H1 (cell line): Measurements from ENCODE around the gene HYAL1. TPM values are rescaled to one million over a fixed set of nuclear protein-coding genes. Genes with fewer than 3 reads are reported as not detected.
"Not testable (repeated sequence)": the region's sequence is repeated elsewhere in the genome, so short reads cannot be mapped to it uniquely, and the experiment has no call there.

Experiments
- CTCF ChIA-PET: fragments of 300-600 bp; sonication (Branson Sonifier 250); formaldehyde crosslinking; loops from one replicate; lab custom pipeline; 2021; ENCODE audit not compliant: partially characterized antibody; lab: Charles Lee
- POLR2A ChIA-PET: fragments of 300-600 bp; sonication (Branson Sonifier 250); formaldehyde crosslinking; loops from one replicate; lab custom pipeline; 2021; ENCODE audit warnings: inconsistent platforms; ENCODE audit not compliant: partially characterized antibody; lab: Charles Lee
- DNase-seq, 2 experiments: peaks; one replicate each; pipeline versions ENCODE4 v3.0.0 to v3.0.0-alpha.2; 2010 to 2022; ENCODE audit warnings: low spot score in 2 of 2, low read depth in 1 of 2, mixed read lengths in 1 of 2
- FAIRE-seq: peaks from 2 replicates; lab custom pipeline; 2011; peaks lifted over from hg19 to GRCh38; lab: Jason Lieb, UNC
- H2AFZ ChIP-seq: 2 replicates; pipeline ENCODE4 v1.8.1; 2012; ENCODE audit warnings: low read length, inconsistent platforms
- H2AK5ac ChIP-seq: 2 replicates; pipeline ENCODE4 v1.6.1; 2013; ENCODE audit warnings: low read depth, low read length
- H2BK120ac ChIP-seq: replicated peaks from 2 replicates; pipeline ENCODE3; 2013; ENCODE audit warnings: low read depth, low read length, inconsistent platforms
- H2BK12ac ChIP-seq: 2 replicates; pipeline ENCODE4 v1.6.1; 2013; ENCODE audit warnings: low read depth, low read length
- H2BK15ac ChIP-seq: 2 replicates; pipeline ENCODE4 v1.6.1; 2013; ENCODE audit warnings: low read length
- H2BK20ac ChIP-seq: 2 replicates; pipeline ENCODE4 v1.6.1; 2013; ENCODE audit warnings: low read length
- H2BK5ac ChIP-seq: 2 replicates; pipeline ENCODE4 v1.6.1; 2013; ENCODE audit warnings: low read depth, low read length
- H3K14ac ChIP-seq: 2 replicates; pipeline ENCODE4 v1.6.1; 2013; ENCODE audit warnings: inconsistent platforms; ENCODE audit not compliant: insufficient read length
- H3K18ac ChIP-seq: 2 replicates; pipeline ENCODE4 v1.6.1; 2013; ENCODE audit warnings: low read length; ENCODE audit errors: extremely low read depth
- H3K23ac ChIP-seq: 2 replicates; pipeline ENCODE4 v1.6.1; 2013; ENCODE audit warnings: inconsistent platforms; ENCODE audit not compliant: insufficient read length
- H3K23me2 ChIP-seq: 2 replicates; pipeline ENCODE4 v1.6.1; 2013; ENCODE audit warnings: low read depth, low read length
- H3K27ac ChIP-seq: 2 replicates; pipeline ENCODE4 v1.6.1; 2011; ENCODE audit warnings: low read depth, low read length, inconsistent platforms
- H3K27me3 ChIP-seq, 4 experiments: replicated peaks in 1 of 4; 1 replicate in 1 of 4; 2 replicates in 3 of 4; pipeline versions ENCODE4 v1.6.1 to v1.8.1; 2011 to 2013; ENCODE audit warnings: low read length in 3 of 4, mild to moderate bottlenecking in 3 of 4, inconsistent platforms in 2 of 4, mixed read lengths in 2 of 4, moderate library complexity in 1 of 4; ENCODE audit not compliant: control insufficient read depth in 3 of 4, insufficient read depth in 3 of 4; ENCODE audit errors: extremely low read depth in 1 of 4
- H3K36me3 ChIP-seq, 4 experiments: 2 replicates each; pipeline versions ENCODE4 v1.6.1 to v1.8.1; 2011 to 2013; ENCODE audit warnings: mild to moderate bottlenecking in 4 of 4, low read length in 3 of 4, moderate library complexity in 2 of 4, control low read depth in 1 of 4, inconsistent platforms in 1 of 4; ENCODE audit not compliant: insufficient read depth in 4 of 4, control insufficient read depth in 2 of 4
- H3K4ac ChIP-seq: replicated peaks from 2 replicates; pipeline ENCODE3; 2013; ENCODE audit warnings: low read length, low read depth, mixed read lengths, inconsistent platforms; ENCODE audit not compliant: insufficient read length
- H3K4me1 ChIP-seq, 4 experiments: replicated peaks in 1 of 4; 1 replicate in 1 of 4; 2 replicates in 3 of 4; pipeline versions ENCODE4 v1.6.1 to v1.8.1; 2011 to 2013; ENCODE audit warnings: low read length in 3 of 4, inconsistent platforms in 2 of 4, mixed read lengths in 1 of 4; ENCODE audit not compliant: insufficient read depth in 4 of 4, control insufficient read depth in 3 of 4
- H3K4me2 ChIP-seq, 2 experiments: 2 replicates each; pipeline versions ENCODE4 v1.6.1 to v1.8.1; 2011 to 2013; ENCODE audit warnings: low read depth in 2 of 2, low read length in 2 of 2, control low read depth in 1 of 2, inconsistent platforms in 1 of 2, mild to moderate bottlenecking in 1 of 2; ENCODE audit not compliant: insufficient read depth in 1 of 2
- H3K4me3 ChIP-seq, 4 experiments: fragments of 200-600, 300-600 bp in 1 of 4; sonication (generic), shearing (Covaris generic), sonication (Bioruptor Twin) in 1 of 4; 2 replicates each; pipeline versions ENCODE4 v1.5.1 to v1.8.1; 2011 to 2016; ENCODE audit warnings: low read length in 4 of 4, low read depth in 3 of 4, control low read depth in 2 of 4, inconsistent platforms in 2 of 4, mild to moderate bottlenecking in 2 of 4, mixed read lengths in 1 of 4, moderate library complexity in 1 of 4; ENCODE audit not compliant: insufficient read depth in 2 of 4; ENCODE audit errors: extremely low read depth in 1 of 4
- H3K56ac ChIP-seq: replicated peaks from 2 replicates; pipeline ENCODE3; 2013; ENCODE audit warnings: low read depth, mild to moderate bottlenecking, mixed read lengths, low read length, inconsistent platforms; ENCODE audit not compliant: insufficient read length
- H3K79me1 ChIP-seq: 2 replicates; pipeline ENCODE4 v1.6.1; 2013; ENCODE audit warnings: low read depth, low read length, control low read depth
- H3K79me2 ChIP-seq, 2 experiments: 2 replicates each; pipeline versions ENCODE4 v1.6.1 to v1.8.1; 2012 to 2013; ENCODE audit warnings: low read length in 2 of 2, mild to moderate bottlenecking in 2 of 2, inconsistent platforms in 1 of 2; ENCODE audit not compliant: insufficient read depth in 2 of 2, control insufficient read depth in 1 of 2
- H3K9ac ChIP-seq, 4 experiments: replicated peaks in 1 of 4; 1 replicate in 1 of 4; 2 replicates in 3 of 4; pipeline versions ENCODE4 v1.6.1 to v1.8.1; 2011 to 2013; ENCODE audit warnings: low read depth in 3 of 4, low read length in 3 of 4, control low read depth in 2 of 4, mild to moderate bottlenecking in 2 of 4, moderate library complexity in 2 of 4, inconsistent platforms in 1 of 4; ENCODE audit errors: extremely low read depth in 1 of 4
- H3K9me3 ChIP-seq, 2 experiments: 2 replicates each; pipeline versions ENCODE4 v1.6.1 to v1.8.1; 2012 to 2013; ENCODE audit warnings: mild to moderate bottlenecking in 2 of 2, moderate library complexity in 2 of 2, control low read depth in 1 of 2, inconsistent platforms in 1 of 2, low read depth in 1 of 2, low read length in 1 of 2, mixed read lengths in 1 of 2; ENCODE audit not compliant: insufficient read depth in 2 of 2
- H4K20me1 ChIP-seq, 2 experiments: replicated peaks in 1 of 2; 2 replicates each; pipeline versions ENCODE3 to v1.8.1; 2011 to 2013; ENCODE audit warnings: inconsistent platforms in 2 of 2, low read length in 2 of 2, mild to moderate bottlenecking in 1 of 2; ENCODE audit not compliant: insufficient read depth in 2 of 2, control insufficient read depth in 1 of 2
- H4K5ac ChIP-seq: 2 replicates; pipeline ENCODE4 v1.6.1; 2013; ENCODE audit warnings: low read length, low read depth, mixed read lengths, inconsistent platforms; ENCODE audit not compliant: insufficient read length
- H4K8ac ChIP-seq: 2 replicates; pipeline ENCODE4 v1.8.0; 2013; ENCODE audit warnings: mild to moderate bottlenecking, moderate library complexity, low read length, inconsistent platforms; ENCODE audit not compliant: insufficient read depth; ENCODE audit errors: extremely low read depth
- H4K91ac ChIP-seq: replicated peaks from 2 replicates; pipeline ENCODE3; 2013; ENCODE audit warnings: low read length, mixed read lengths, inconsistent platforms; ENCODE audit not compliant: insufficient read length
- CHD2 ChIP-seq: IDR thresholded peaks from 2 replicates; pipeline ENCODE4 v1.6.1; 2012; ENCODE audit warnings: low read length, improper control_type of control experiment
- E2F6 ChIP-seq: IDR thresholded peaks from 2 replicates; pipeline ENCODE4 v1.6.1; 2012; ENCODE audit warnings: inconsistent platforms
- RFX5 ChIP-seq: IDR thresholded peaks from 2 replicates; pipeline ENCODE4 v1.6.1; 2011; ENCODE audit warnings: low read depth, low read length, improper control_type of control experiment, borderline replicate concordance
- WGBS, 2 experiments: shearing (Covaris generic) in 1 of 2; methylation state at CpG; one replicate each; pipeline versions ENCODE4 v1.1.6 to v1.1.7; 2013 to 2015; ENCODE audit warnings: low lambda C conversion rate in 2 of 2, mixed read lengths in 2 of 2, inconsistent platforms in 1 of 2, low coverage in 1 of 2, missing lambda C conversion rate in 1 of 2; ENCODE audit not compliant: insufficient replicate concordance in 2 of 2, insufficient coverage in 1 of 2, insufficient read length in 1 of 2; ENCODE audit errors: extremely low coverage in 1 of 2, missing lambda C conversion rate in 1 of 2; 5-methylcytosine and 5-hydroxymethylcytosine counted together
- polyA plus RNA-seq, 7 experiments: library from polyadenylated mRNA; depleted of rRNA in 3 of 7; stranded (reverse) in 5 of 7; unstranded in 2 of 7; fragments of >200 nt in 5 of 7; fragments of 200-250 nt in 2 of 7; gene quantifications; 1 replicate in 5 of 7; 2 replicates in 1 of 7; 4 replicates in 1 of 7; pipeline versions ENCODE4 v1.2.1 to v1.2.3, GENCODE V29; 2011 to 2013; ENCODE audit warnings: missing spikeins in 2 of 7, mixed read lengths in 2 of 7
- total RNA-seq: library from RNA; stranded (reverse); fragmentation: NEBNext Ultra II Directional; extraction: Animal tissue kit (Norgen Biotek cat#: 25700); gene quantifications from 2 replicates; pipeline ENCODE4 v1.2.1, GENCODE V29; 2021

The HYAL1 gene
- total and polyA plus RNA-seq, 2 of the 8 experiments (the other 6 are each of a cell fraction or from before 2014, with no cell fraction given), result 2.0 to 5.4 TPM

GRCh38 chr3:50286322-50287227, 16.8 kb downstream of the HYAL1 start (continued):
- TF ChIP-seq E2F6 (no peak), RFX5 (no peak), CHD2 (no peak)

GRCh38 chr3:50284121-50284520, 19.3 kb downstream of the HYAL1 start:
- not testable (repeated sequence) for H3K56ac ChIP-seq, H3K9me3 ChIP-seq, H3K14ac ChIP-seq, H3K23me2 ChIP-seq, H2BK5ac ChIP-seq, H3K4me2 ChIP-seq, DNase-seq, H2AFZ ChIP-seq, H3K23ac ChIP-seq, H4K91ac ChIP-seq, H2BK20ac ChIP-seq, H3K79me2 ChIP-seq, H3K18ac ChIP-seq, H3K9ac ChIP-seq, H3K4ac ChIP-seq, H3K4me3 ChIP-seq, H3K27ac ChIP-seq, H2AK5ac ChIP-seq, H3K79me1 ChIP-seq, H4K8ac ChIP-seq, H4K5ac ChIP-seq, FAIRE-seq, H2BK12ac ChIP-seq, H2BK120ac ChIP-seq, H2BK15ac ChIP-seq, H3K4me1 ChIP-seq, H3K27me3 ChIP-seq
- POLR2A ChIA-PET, result interaction anchor here (0.6 to 1.7 kb wide), 8 partner anchors 9 to 543 kb away, joined by 3 to 9 read pairs (median 4); partner anchors contain the start of genes HYAL3 and NAA80
- H3K36me3 ChIP-seq, result peaks cover 11 to 18% (median 13%) of the 10 kb centered on the region in 4 experiments
- peaks cover 0 to 11% of the 10 kb centered on the region in 2 experiments for H4K20me1 ChIP-seq
- CTCF ChIA-PET, result interaction anchor here (0.6 to 53.5 kb wide), 8 partner anchors 9 to 63 kb away, joined by 3 to 2149 read pairs (median 4); partner anchors contain the start of genes GNAI2 and SLC38A3
- 84% methylated on average over 4 of the region's 6 CpGs; no CpG with 5 or more reads in 1 of the 2 experiments for WGBS, 2 experiments
